OCI-LY1 (cell line): ENCODE measurements around the gene WIZ.

Source experiments
- EZH2 ChIP-seq: fragments of 200-600 bp; sonication (generic), shearing (Covaris generic); IDR thresholded peaks from 2 replicates; pipeline ENCODE4 v1.8.0; 2017; ENCODE audit warnings: borderline replicate concordance, mixed run types, mild to moderate bottlenecking, antibody characterized with exemption, low read length, moderate library complexity, mixed read lengths
- TF ChIP-seq, protein P1 (sequence below): fragments of 200-600 bp; sonication (generic), shearing (Covaris generic); IDR thresholded peaks from 2 replicates; pipeline ENCODE4 v1.5.1; 2017; ENCODE audit warnings: mild to moderate bottlenecking, antibody characterized with exemption, low read length, moderate library complexity, mixed read lengths

DNA sequence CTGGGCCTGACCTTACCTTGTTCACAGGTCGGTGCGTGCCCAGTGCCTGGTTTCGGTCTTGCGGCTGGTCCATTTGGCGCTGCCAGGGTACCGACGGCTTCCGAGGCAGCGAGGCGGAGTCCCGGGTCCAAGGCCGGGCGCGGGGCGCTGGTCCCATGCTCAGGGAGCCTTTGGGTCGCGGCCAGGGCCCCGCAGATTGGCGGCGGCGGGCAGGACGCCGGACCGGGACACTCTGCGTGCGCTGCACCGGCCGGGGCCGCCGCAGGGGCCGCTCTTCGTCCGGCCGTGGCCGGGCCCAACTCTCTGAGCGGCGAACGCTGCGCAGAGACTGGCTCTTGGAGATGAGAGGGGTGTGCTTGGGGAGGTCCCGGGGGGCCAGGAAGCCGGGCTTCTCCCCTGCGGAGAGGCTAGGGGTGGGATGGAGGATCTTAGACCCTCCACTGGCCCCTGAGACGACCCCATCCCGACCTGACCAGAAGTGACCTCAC lies 3.4 kb upstream of the WIZ start:
- TF ChIP-seq, protein P1, sequence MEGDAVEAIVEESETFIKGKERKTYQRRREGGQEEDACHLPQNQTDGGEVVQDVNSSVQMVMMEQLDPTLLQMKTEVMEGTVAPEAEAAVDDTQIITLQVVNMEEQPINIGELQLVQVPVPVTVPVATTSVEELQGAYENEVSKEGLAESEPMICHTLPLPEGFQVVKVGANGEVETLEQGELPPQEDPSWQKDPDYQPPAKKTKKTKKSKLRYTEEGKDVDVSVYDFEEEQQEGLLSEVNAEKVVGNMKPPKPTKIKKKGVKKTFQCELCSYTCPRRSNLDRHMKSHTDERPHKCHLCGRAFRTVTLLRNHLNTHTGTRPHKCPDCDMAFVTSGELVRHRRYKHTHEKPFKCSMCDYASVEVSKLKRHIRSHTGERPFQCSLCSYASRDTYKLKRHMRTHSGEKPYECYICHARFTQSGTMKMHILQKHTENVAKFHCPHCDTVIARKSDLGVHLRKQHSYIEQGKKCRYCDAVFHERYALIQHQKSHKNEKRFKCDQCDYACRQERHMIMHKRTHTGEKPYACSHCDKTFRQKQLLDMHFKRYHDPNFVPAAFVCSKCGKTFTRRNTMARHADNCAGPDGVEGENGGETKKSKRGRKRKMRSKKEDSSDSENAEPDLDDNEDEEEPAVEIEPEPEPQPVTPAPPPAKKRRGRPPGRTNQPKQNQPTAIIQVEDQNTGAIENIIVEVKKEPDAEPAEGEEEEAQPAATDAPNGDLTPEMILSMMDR = no peak
- TF ChIP-seq EZH2 = no peak
